ENCODE results near the gene MYO1C. TPM values are rescaled to one million over a fixed set of nuclear protein-coding genes. Genes with fewer than 3 reads are reported as not detected.
A peak's percentile ranks its signal among the peaks of the same experiment; 100 is the strongest.
"Not testable (repeated sequence)": the region's sequence is repeated elsewhere in the genome, so short reads cannot be mapped to it uniquely, and the experiment has no call there.

Gene MYO1C
- total RNA-seq, 2 experiments from 2014 or later, result 59.3 to 64.8 TPM

DNA sequence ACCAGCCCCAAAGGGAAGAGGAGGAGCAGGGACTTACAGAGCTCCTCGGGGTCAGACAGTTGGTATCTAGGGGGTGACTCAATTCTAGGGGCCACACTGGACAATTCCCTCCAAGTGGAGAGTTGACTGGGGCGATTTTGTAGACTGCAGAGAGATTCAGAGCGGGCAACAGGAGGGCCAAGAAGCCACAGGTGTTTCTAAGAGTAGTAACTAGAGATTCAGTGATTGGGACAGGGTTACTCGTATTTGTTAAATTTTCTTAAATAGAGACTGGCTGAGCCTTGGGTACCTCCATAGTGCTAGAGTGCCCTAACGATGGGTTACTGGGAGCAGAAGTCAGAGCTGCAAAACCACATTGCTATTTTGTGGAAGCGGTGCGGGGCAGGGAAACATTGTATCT lies 27.2 kb upstream of the MYO1C start:
- H3K27me3 Mint-ChIP-seq, result no peaks in the 10 kb centered on the region
- ChIA-PET POLR2A (interaction anchor here (0.9 to 1.7 kb wide), 2 partner anchors 10 to 14 kb away, joined by 3 read pairs; no protein-coding TSS in a partner anchor), CTCF (interaction anchor here (1.4 kb wide), 1 partner anchor 13 kb away, joined by 6 read pairs; no protein-coding TSS in a partner anchor)
- H3K4me1 Mint-ChIP-seq, result peaks cover 28% of the 10 kb centered on the region
- peaks cover 5% of the 10 kb centered on the region for H3K36me3 Mint-ChIP-seq (ENCODE audit: low read depth)
- DNase-seq, result no peak
- H3K9me3 Mint-ChIP-seq, result no peaks in the 10 kb centered on the region
- H3K4me3 Mint-ChIP-seq, result no peak overlapping the region
- H3K27ac Mint-ChIP-seq, result no peak overlapping the region

- no peaks in the 10 kb centered on the region for H3K27me3 Mint-ChIP-seq
- no peaks in the 10 kb centered on the region for H3K9me3 Mint-ChIP-seq
- DNase-seq, result no peak
- no peak overlapping the region for H3K27ac Mint-ChIP-seq
- H3K36me3 Mint-ChIP-seq (ENCODE audit: low read depth), result peaks cover 13% of the 10 kb centered on the region
- ChIA-PET CTCF (no interaction called here), POLR2A (interaction anchor here (1.0 to 1.4 kb wide), 3 partner anchors 8 to 31 kb away, joined by 3 read pairs; no protein-coding TSS in a partner anchor)
- peak overlapping the region; percentile 7 for H3K4me3 Mint-ChIP-seq
- peaks cover 35% of the 10 kb centered on the region for H3K4me1 Mint-ChIP-seq
Measured at GRCh38 chr17:1518410-1518809, 25.9 kb upstream of the MYO1C start.

DNA sequence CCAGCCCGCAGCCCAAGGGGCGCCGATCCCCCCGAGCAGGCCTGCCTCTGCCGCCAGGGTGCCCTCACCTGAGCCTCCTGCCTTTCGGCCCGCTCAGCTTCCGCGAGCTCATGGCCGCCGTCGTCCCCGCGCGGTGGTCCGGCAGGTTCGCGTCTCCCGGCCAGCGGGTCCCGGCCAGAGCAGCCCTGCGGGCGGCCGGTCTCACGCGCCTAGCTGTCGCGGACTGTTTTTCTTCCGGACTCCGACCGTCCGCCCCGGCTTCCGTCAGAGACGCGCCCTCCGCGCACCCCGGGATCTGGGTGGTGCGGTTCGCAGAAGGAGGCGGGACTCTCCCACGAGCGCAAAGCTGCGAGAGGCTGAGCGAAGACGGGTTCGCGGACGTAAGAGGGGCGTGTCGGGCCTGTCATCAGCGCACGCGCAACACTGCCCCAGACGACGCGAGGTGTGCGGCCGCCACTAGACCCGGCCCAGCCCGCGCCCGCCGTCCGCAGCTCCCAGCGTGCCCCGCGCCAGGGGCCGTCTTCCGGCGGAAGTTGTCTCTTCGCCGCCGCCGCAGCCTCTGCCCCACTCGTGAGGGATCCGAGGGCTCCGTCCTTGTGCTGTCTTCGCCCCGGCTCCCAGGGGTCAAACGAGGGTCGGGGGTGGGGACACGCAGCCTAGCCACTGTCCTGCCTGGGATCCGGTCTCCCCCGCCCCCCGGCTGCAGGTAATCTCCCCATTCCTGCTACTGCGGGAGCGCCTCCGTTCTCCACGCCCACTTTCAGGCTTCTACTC lies 24.1 kb upstream of the MYO1C start, which contains the start of gene INPP5K:
Gene INPP5K, minus strand, starts transcription at position 225 of the 774 bp plus-strand sequence. Its CDS starts 113 bp downstream, at position 112.
- H3K27me3 Mint-ChIP-seq, result no peaks in the 10 kb centered on the region
- ChIA-PET POLR2A (interaction anchor here (0.6 to 2.7 kb wide), 35 partner anchors 9 to 406 kb away, joined by 3 to 34 read pairs (median 5); partner anchors contain the start of genes CRK, MYO1C, PITPNA and RILP), CTCF (interaction anchor here (0.6 to 3.4 kb wide), 22 partner anchors 10 to 458 kb away, joined by 3 to 69 read pairs (median 5); partner anchors contain the start of genes CRK, SLC43A2, TRARG1 and YWHAE)
- H3K4me1 Mint-ChIP-seq, result peaks cover 35% of the 10 kb centered on the region
- DNase-seq, result peak; percentile 99
- H3K27ac Mint-ChIP-seq, result peak within 1 kb of the TSS; percentile 85
- H3K9me3 Mint-ChIP-seq, result no peaks in the 10 kb centered on the region
- H3K36me3 Mint-ChIP-seq (ENCODE audit: low read depth), result peaks cover 18% of the 10 kb centered on the region
- H3K4me3 Mint-ChIP-seq, result peak within 1 kb of the TSS; percentile 86

- Mint-ChIP-seq H3K36me3 (ENCODE audit: low read depth) (peaks cover 18% of the 10 kb centered on the region), H3K9me3 (no peaks in the 10 kb centered on the region), H3K27me3 (no peaks in the 10 kb centered on the region), H3K4me3 (peak overlapping the region; percentile 86), H3K27ac (peak overlapping the region; percentile 85), H3K4me1 (peaks cover 35% of the 10 kb centered on the region)
- DNase-seq, result peak; percentile 74
- POLR2A ChIA-PET, result interaction anchor here (0.7 to 2.7 kb wide), 37 partner anchors 10 to 406 kb away, joined by 3 to 34 read pairs (median 5); partner anchors contain the start of genes CRK, MYO1C, PITPNA and RILP
- CTCF ChIA-PET, result interaction anchor here (0.6 to 3.4 kb wide), 28 partner anchors 11 to 458 kb away, joined by 3 to 69 read pairs (median 5); partner anchors contain the start of genes CRK, SLC43A2 and YWHAE
Measured at GRCh38 chr17:1515640-1516387, 23.3 kb upstream of the MYO1C start.

GRCh38 chr17:1512351-1512750 lies 19.9 kb upstream of the MYO1C start:
- no peak for DNase-seq
- no peak overlapping the region for H3K27ac Mint-ChIP-seq
- ChIA-PET CTCF (interaction anchor here (1.7 kb wide), 1 partner anchor 147 kb away, joined by 6 read pairs; no protein-coding TSS in a partner anchor), POLR2A (interaction anchor here (1.0 to 1.4 kb wide), 2 partner anchors 9 to 56 kb away, joined by 3 to 4 read pairs; partner anchors contain the start of gene CRK)
- H3K36me3 Mint-ChIP-seq (ENCODE audit: low read depth), result peaks cover 32% of the 10 kb centered on the region
- H3K4me1 Mint-ChIP-seq, result peaks cover 34% of the 10 kb centered on the region
- H3K4me3 Mint-ChIP-seq, result no peak overlapping the region
- H3K27me3 Mint-ChIP-seq, result no peaks in the 10 kb centered on the region
- no peaks in the 10 kb centered on the region for H3K9me3 Mint-ChIP-seq

DNA sequence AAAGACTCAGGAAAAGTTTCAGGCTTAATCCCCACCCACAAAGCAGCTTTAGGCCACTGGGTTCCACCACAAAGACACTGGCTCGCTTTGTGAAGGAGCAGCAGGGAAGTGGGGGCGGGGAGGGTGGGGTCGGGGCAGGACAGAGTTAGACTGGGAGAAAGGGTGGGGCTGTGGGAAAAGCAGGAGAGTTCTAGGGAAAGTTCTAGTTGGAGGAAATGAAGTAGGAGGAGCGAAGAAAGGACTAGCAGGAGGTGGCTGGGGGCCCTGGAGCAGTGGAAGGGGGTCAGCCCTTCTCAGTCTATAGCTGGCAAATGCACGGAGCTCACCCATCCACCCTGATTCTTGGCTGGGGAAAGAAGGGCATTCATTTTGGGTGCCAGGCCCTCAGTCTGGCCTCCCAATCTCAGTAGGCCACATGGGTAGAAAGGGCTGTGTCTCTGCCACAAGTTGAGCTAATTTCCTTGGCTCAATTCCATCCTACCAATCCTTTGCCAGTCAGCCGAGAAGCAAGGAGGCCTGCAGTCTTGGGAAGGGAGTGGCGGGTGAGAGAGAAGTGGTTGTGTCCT lies 19.4 kb upstream of the MYO1C start:
- DNase-seq, result no peak
- CTCF ChIA-PET, result interaction anchor here (1.7 kb wide), 1 partner anchor 146 kb away, joined by 6 read pairs; no protein-coding TSS in a partner anchor

DNA sequence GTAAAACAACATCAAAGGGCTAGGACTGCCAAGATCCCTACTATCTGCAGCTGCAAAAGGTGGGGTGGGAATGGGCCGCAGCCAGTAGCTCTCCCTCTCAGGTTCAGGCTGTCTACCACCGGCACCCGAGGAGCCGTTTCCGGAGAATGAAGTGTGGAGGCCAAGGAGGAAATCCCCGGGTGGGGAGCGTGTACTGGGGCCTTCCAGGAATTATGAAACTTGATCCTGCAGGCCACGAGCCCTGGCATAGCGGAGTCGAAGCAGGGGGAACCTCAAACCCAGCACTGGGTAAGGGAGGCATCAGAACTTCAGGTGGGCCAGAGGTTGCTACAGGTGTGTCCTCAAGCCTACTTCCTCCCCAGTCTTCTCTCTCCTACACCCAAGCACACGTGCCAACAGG lies 18.8 kb upstream of the MYO1C start:
- no peak overlapping the region for H3K4me3 Mint-ChIP-seq
- ChIA-PET CTCF (no interaction called here), POLR2A (interaction anchor here (0.7 kb wide), 1 partner anchor 18 kb away, joined by 5 read pairs; the partner anchor contains the start of gene MYO1C)
- no peak for DNase-seq
- H3K36me3 Mint-ChIP-seq (ENCODE audit: low read depth), result peaks cover 39% of the 10 kb centered on the region
- peaks cover 36% of the 10 kb centered on the region for H3K4me1 Mint-ChIP-seq
- no peak overlapping the region for H3K27ac Mint-ChIP-seq
- H3K9me3 Mint-ChIP-seq, result no peaks in the 10 kb centered on the region
- no peaks in the 10 kb centered on the region for H3K27me3 Mint-ChIP-seq

More for the DNA sequence above, 19.4 kb upstream of the MYO1C start:
- Mint-ChIP-seq H3K4me1 (peaks cover 36% of the 10 kb centered on the region), H3K9me3 (no peaks in the 10 kb centered on the region), H3K27ac (no peak overlapping the region), H3K4me3 (no peak overlapping the region), H3K36me3 (ENCODE audit: low read depth) (peaks cover 36% of the 10 kb centered on the region), H3K27me3 (no peaks in the 10 kb centered on the region)
- POLR2A ChIA-PET, result interaction anchor here (1.0 to 1.4 kb wide), 2 partner anchors 9 to 55 kb away, joined by 3 to 4 read pairs; partner anchors contain the start of gene CRK

DNA sequence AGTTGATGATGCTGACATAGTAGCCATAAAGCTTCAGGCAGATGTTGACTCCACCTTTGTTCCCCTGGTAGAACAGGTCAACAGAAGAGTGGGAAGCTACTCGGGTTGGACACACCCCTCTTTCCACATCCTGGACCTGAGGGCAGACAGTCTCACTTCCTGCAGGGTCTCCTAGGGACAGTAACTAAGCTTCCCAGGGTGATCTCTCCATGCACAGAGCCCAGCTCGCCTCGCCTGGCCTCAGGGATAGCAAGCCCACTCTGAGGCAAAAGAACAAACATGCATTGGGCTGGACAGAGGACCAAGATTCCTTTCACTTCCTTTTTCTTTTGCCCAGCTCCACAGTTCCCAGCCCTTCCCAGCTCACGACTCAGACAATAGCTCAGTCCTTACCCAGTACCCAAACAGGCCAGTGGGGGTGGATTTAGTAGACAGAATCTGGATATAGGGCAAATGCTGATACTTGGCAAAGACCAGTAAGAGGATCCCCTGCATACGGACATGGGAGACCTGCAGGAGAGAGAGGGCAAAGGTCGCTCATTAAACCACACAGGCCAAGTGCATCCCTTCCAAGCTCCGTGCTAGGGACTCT lies 16.9 kb upstream of the MYO1C start:
- POLR2A ChIA-PET, result interaction anchor here (0.6 to 1.3 kb wide), 4 partner anchors 10 to 144 kb away, joined by 3 read pairs; no protein-coding TSS in a partner anchor
- no peak overlapping the region for H3K4me3 Mint-ChIP-seq
- H3K9me3 Mint-ChIP-seq, result no peaks in the 10 kb centered on the region
- H3K27ac Mint-ChIP-seq, result no peak overlapping the region
- H3K36me3 Mint-ChIP-seq (ENCODE audit: low read depth), result peaks cover 38% of the 10 kb centered on the region
- CTCF ChIA-PET, result no interaction called here
- peaks cover 24% of the 10 kb centered on the region for H3K4me1 Mint-ChIP-seq
- DNase-seq, result no peak
- no peaks in the 10 kb centered on the region for H3K27me3 Mint-ChIP-seq

DNA sequence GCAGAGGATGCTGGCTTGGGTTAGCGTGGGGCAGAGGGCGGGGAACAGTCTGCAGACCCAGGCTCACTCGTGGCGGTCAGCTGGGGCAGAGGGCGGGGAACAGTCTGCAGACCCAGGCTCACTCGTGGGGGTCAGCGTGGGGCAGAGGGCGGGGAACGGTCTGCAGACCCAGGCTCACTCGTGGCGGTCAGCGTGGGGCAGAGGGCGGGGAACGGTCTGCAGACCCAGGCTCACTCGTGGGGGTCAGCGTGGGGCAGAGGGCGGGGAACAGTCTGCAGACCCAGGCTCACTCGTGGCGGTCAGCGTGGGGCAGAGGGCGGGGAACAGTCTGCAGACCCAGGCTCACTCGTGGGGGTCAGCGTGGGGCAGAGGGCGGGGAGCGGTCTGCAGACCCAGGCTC lies 16.2 kb upstream of the MYO1C start:
- POLR2A ChIA-PET, H3K4me3 Mint-ChIP-seq, H3K27me3 Mint-ChIP-seq, H3K9me3 Mint-ChIP-seq, CTCF ChIA-PET, H3K27ac Mint-ChIP-seq, DNase-seq: not testable (repeated sequence)
- H3K4me1 Mint-ChIP-seq, result peaks cover 20% of the 10 kb centered on the region
- peaks cover 34% of the 10 kb centered on the region for H3K36me3 Mint-ChIP-seq (ENCODE audit: low read depth)

DNA sequence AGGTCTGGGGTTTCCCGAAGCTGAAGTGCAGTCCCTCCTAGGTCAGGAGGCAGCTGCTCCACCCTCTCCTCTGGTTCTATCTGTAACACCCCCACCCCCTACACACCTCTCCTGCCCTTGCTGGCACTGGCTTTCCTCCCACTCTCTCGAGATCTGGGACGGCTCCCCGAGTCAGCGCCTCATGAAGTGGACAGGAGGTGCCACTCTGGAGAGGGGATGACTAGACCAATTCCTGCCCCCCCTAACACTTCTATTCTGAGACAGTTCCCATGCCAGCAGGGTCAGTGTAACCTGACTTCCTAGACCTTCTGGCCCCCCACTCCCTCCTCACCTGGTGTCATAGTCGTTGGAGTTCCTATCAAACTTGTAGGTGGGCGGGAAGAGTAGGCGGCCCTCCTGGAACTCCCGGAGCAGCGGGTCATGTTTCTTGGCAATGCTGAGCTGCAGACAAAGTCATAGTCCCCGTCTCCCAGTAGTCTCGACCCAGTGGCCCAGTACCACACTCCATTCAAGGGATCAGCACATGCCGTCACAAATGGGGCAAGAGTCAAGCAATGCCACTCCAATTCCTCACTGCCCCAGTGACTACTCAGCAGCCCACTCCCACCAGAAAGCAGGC lies 14.3 kb upstream of the MYO1C start:
- peaks cover 26% of the 10 kb centered on the region for H3K36me3 Mint-ChIP-seq (ENCODE audit: low read depth)
- no peak for DNase-seq
- no peaks in the 10 kb centered on the region for H3K9me3 Mint-ChIP-seq
- H3K4me1 Mint-ChIP-seq, result peaks cover 19% of the 10 kb centered on the region
- no peaks in the 10 kb centered on the region for H3K27me3 Mint-ChIP-seq
- ChIA-PET POLR2A (interaction anchor here (0.8 kb wide), 1 partner anchor 12 kb away, joined by 3 read pairs; no protein-coding TSS in a partner anchor), CTCF (no interaction called here)
- no peak overlapping the region for H3K27ac Mint-ChIP-seq
- no peak overlapping the region for H3K4me3 Mint-ChIP-seq

DNA sequence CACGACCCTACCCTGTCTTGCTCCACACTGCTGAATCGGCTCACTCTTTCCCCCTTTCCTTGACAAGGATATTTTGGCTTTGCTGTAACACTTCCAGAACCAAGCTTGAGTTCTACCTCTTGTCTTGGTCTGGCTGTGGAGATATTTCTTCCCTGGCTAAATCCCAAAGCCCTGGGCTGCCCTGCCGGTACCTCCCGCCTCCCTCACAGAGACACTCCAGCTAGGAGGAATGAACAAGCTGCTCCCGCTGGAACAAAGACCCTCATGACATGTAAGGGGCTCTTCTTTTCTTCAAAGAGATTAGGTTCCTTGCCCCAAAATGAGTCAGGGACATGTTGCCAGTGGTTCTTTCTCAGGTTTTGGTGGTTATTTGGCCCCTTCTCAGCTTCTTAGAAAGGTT lies 13.1 kb upstream of the MYO1C start:
- Mint-ChIP-seq H3K27ac (no peak overlapping the region), H3K27me3 (no peaks in the 10 kb centered on the region), H3K36me3 (ENCODE audit: low read depth) (peaks cover 26% of the 10 kb centered on the region), H3K9me3 (no peaks in the 10 kb centered on the region), H3K4me1 (peaks cover 19% of the 10 kb centered on the region), H3K4me3 (no peak overlapping the region)
- DNase-seq, result no peak
- ChIA-PET CTCF (no interaction called here), POLR2A (interaction anchor here (0.6 to 3.6 kb wide), 3 partner anchors 10 to 29 kb away, joined by 3 to 15 read pairs (median 4); partner anchors contain the start of gene INPP5K)
